Measurements from ENCODE around the gene MPG.

DNA sequence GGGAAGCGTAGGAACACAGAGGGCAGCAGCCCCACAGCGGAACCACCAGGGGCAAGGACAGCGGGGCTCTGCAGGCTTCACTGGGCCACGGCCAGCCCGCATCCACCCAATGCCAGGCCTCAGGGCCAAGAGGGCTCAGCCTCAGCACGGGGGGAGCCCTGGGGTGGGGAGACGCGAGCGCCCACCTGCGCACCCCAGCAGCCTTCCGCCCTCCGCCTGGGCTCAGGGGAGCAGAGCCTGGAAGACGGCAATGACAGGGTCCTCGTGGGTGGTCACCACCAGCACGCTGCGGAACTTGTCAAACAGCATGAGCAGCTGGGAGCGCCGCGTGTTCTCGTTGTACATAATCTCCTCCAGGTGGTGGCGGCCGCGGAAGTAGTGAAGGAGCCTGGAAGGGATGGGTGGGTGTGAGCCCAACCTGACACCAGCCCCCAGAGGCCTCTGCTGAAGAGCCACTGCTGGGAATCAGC lies 8.5 kb downstream of the MPG start:
- TF ChIP-seq, protein P1, sequence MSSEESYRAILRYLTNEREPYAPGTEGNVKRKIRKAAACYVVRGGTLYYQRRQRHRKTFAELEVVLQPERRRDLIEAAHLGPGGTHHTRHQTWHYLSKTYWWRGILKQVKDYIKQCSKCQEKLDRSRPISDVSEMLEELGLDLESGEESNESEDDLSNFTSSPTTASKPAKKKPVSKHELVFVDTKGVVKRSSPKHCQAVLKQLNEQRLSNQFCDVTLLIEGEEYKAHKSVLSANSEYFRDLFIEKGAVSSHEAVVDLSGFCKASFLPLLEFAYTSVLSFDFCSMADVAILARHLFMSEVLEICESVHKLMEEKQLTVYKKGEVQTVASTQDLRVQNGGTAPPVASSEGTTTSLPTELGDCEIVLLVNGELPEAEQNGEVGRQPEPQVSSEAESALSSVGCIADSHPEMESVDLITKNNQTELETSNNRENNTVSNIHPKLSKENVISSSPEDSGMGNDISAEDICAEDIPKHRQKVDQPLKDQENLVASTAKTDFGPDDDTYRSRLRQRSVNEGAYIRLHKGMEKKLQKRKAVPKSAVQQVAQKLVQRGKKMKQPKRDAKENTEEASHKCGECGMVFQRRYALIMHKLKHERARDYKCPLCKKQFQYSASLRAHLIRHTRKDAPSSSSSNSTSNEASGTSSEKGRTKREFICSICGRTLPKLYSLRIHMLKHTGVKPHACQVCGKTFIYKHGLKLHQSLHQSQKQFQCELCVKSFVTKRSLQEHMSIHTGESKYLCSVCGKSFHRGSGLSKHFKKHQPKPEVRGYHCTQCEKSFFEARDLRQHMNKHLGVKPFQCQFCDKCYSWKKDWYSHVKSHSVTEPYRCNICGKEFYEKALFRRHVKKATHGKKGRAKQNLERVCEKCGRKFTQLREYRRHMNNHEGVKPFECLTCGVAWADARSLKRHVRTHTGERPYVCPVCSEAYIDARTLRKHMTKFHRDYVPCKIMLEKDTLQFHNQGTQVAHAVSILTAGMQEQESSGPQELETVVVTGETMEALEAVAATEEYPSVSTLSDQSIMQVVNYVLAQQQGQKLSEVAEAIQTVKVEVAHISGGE (CRISPR knock-in tag; IDR thresholded peaks at IDR 0.05), result no peak
- TF ChIP-seq EZH2 (IDR thresholded peaks at IDR 0.05; ENCODE audit: borderline replicate concordance, control insufficient read depth, low read depth, low read length) (no peak), ZSCAN29 (IDR thresholded peaks at IDR 0.05) (no peak), HCFC1 (IDR thresholded peaks at IDR 0.05; ENCODE audit: low read length) (no peak), TAF1 (IDR thresholded peaks at IDR 0.05; ENCODE audit: borderline replicate concordance, low read depth, low read length) (no peak), NRF1 (conservative IDR thresholded peaks at IDR 0.05; ENCODE audit: low read depth, low read length) (no peak), HDGF (IDR thresholded peaks at IDR 0.05) (no peak), KDM1A (IDR thresholded peaks at IDR 0.05; ENCODE audit: borderline replicate concordance) (no peak), NFXL1 (IDR thresholded peaks at IDR 0.05; ENCODE audit: borderline replicate concordance) (no peak), MXI1 (IDR thresholded peaks at IDR 0.05; ENCODE audit: low read depth, low read length) (no peak)
- TF ChIP-seq, protein P2, sequence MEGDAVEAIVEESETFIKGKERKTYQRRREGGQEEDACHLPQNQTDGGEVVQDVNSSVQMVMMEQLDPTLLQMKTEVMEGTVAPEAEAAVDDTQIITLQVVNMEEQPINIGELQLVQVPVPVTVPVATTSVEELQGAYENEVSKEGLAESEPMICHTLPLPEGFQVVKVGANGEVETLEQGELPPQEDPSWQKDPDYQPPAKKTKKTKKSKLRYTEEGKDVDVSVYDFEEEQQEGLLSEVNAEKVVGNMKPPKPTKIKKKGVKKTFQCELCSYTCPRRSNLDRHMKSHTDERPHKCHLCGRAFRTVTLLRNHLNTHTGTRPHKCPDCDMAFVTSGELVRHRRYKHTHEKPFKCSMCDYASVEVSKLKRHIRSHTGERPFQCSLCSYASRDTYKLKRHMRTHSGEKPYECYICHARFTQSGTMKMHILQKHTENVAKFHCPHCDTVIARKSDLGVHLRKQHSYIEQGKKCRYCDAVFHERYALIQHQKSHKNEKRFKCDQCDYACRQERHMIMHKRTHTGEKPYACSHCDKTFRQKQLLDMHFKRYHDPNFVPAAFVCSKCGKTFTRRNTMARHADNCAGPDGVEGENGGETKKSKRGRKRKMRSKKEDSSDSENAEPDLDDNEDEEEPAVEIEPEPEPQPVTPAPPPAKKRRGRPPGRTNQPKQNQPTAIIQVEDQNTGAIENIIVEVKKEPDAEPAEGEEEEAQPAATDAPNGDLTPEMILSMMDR (IDR thresholded peaks at IDR 0.05 in 2 of 3, conservative IDR thresholded peaks at IDR 0.05 in 1 of 3; ENCODE audit: control insufficient read depth in 2 of 3, extremely low read depth in 1 of 3, insufficient read depth in 1 of 3, low read depth in 3 of 3, low read length in 3 of 3), result no peak
- TF ChIP-seq, protein P3, sequence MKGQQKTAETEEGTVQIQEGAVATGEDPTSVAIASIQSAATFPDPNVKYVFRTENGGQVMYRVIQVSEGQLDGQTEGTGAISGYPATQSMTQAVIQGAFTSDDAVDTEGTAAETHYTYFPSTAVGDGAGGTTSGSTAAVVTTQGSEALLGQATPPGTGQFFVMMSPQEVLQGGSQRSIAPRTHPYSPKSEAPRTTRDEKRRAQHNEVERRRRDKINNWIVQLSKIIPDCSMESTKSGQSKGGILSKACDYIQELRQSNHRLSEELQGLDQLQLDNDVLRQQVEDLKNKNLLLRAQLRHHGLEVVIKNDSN (IDR thresholded peaks at IDR 0.05; ENCODE audit: borderline replicate concordance, extremely low read length, insufficient read depth, low read depth, low read length), result no peak

All from GM12878 (cell line).